OCI-LY7 (cell line): ENCODE results near the gene CTDSP1. TPM values are rescaled to one million over a fixed set of nuclear protein-coding genes. Genes with fewer than 3 reads are reported as not detected.
A peak's percentile ranks its signal among the peaks of the same experiment; 100 is the strongest.

Source experiments
- BruUV-seq: library from RNA; stranded (reverse); fragments of 400-500 nt; replicated peaks from 2 replicates; lab custom pipeline; 2021; lab: Mats Ljungman, UMichigan
- CTCF ChIA-PET: fragments of 300-600 bp; sonication (Branson Sonifier 250); formaldehyde crosslinking; loops from one replicate; lab custom pipeline; 2022; ENCODE audit warnings: antibody characterized with exemption; ENCODE audit not compliant: unreplicated experiment; lab: Charles Lee
- POLR2A ChIA-PET: fragments of 300-600 bp; sonication (Branson Sonifier 250); formaldehyde crosslinking; loops from one replicate; lab custom pipeline; 2022; ENCODE audit warnings: antibody characterized with exemption; lab: Charles Lee
- DNase-seq: peaks from one replicate; pipeline ENCODE4 v3.0.0-alpha.2; 2015; ENCODE audit warnings: low spot score
- H2AFZ ChIP-seq: fragments of 200-600 bp; sonication (generic), shearing (Covaris generic); 2 replicates; pipeline ENCODE4 v1.6.1; 2014; ENCODE audit warnings: mild to moderate bottlenecking, antibody characterized with exemption, low read length, moderate library complexity
- H3K27ac ChIP-seq: fragments of 200-600 bp; sonication (generic); 2 replicates; pipeline ENCODE4 v1.5.1; 2014; ENCODE audit warnings: mixed run types, low read depth, mild to moderate bottlenecking, moderate library complexity, low read length, inconsistent platforms; ENCODE audit not compliant: poor library complexity, severe bottlenecking
- H3K36me3 ChIP-seq: fragments of 200-600 bp; sonication (generic); 2 replicates; pipeline ENCODE4 v1.6.1; 2014; ENCODE audit warnings: mild to moderate bottlenecking, antibody characterized with exemption, low read length, moderate library complexity, mixed read lengths; ENCODE audit not compliant: insufficient read depth
- H3K4me1 ChIP-seq: fragments of 200-600 bp; sonication (generic); 2 replicates; pipeline ENCODE4 v1.5.1; 2014; ENCODE audit warnings: mild to moderate bottlenecking, low read length; ENCODE audit not compliant: insufficient read depth, poor library complexity, severe bottlenecking
- H3K4me2 ChIP-seq: fragments of 200-600 bp; sonication (generic); 2 replicates; pipeline ENCODE4 v1.6.1; 2014; ENCODE audit warnings: mild to moderate bottlenecking, low read length
- H3K4me3 ChIP-seq: fragments of 200-600 bp; sonication (generic); 2 replicates; pipeline ENCODE4 v1.5.1; 2014; ENCODE audit warnings: mild to moderate bottlenecking, low read depth, low read length; ENCODE audit not compliant: poor library complexity, severe bottlenecking
- H3K79me2 ChIP-seq: fragments of 200-600 bp; sonication (generic); 2 replicates; pipeline ENCODE4 v1.6.1; 2016; ENCODE audit warnings: low read depth, mild to moderate bottlenecking, low read length, moderate library complexity, mixed read lengths; ENCODE audit not compliant: insufficient read depth
- H3K9me2 ChIP-seq: fragments of 200-600 bp; sonication (generic); 2 replicates; pipeline ENCODE4 v1.6.1; 2016; ENCODE audit warnings: mild to moderate bottlenecking, low read length, mixed read lengths; ENCODE audit not compliant: insufficient read depth
- H3K9me3 ChIP-seq: fragments of 200-600 bp; sonication (generic); 2 replicates; pipeline ENCODE4 v1.6.1; 2014; ENCODE audit warnings: mild to moderate bottlenecking, mixed run types, low read length, mixed read lengths
- H4K20me1 ChIP-seq: fragments of 200-600 bp; sonication (generic); 2 replicates; pipeline ENCODE4 v1.6.1; 2014; ENCODE audit warnings: mild to moderate bottlenecking, antibody characterized with exemption, low read length, moderate library complexity, mixed read lengths; ENCODE audit not compliant: insufficient read depth
- EZH2phosphoT487 ChIP-seq: fragments of 200-600 bp; sonication (generic); IDR thresholded peaks from 2 replicates; pipeline ENCODE4 v1.6.1; 2018; ENCODE audit warnings: low read depth, borderline replicate concordance, mild to moderate bottlenecking, mixed run types, antibody characterized with exemption, low read length, moderate library complexity, mixed read lengths
- intact Hi-C: fragments of 100-400 bp; cut with micrococcal nuclease; formaldehyde crosslinking; loops from one replicate; pipeline ENCODE4 v1.10.0; 2022; ENCODE audit not compliant: unreplicated experiment
- total RNA-seq, 2 experiments: library from RNA; depleted of rRNA in 1 of 2; stranded (reverse); fragments of >200 nt in 1 of 2; shearing (Covaris generic) in 1 of 2; gene quantifications; 2 replicates each; pipeline ENCODE4 v1.2.3, GENCODE V29; 2014 to 2022
- TF ChIP-seq, protein P1 (sequence below): fragments of 200-600 bp; sonication (generic); conservative IDR thresholded peaks from 2 replicates; pipeline ENCODE4 v1.5.1; 2014; ENCODE audit warnings: mild to moderate bottlenecking, antibody characterized with exemption, low read length, moderate library complexity, mixed read lengths

Gene CTDSP1
- total RNA-seq, 2 experiments from 2014 or later, result 95.3 to 152 TPM

DNA sequence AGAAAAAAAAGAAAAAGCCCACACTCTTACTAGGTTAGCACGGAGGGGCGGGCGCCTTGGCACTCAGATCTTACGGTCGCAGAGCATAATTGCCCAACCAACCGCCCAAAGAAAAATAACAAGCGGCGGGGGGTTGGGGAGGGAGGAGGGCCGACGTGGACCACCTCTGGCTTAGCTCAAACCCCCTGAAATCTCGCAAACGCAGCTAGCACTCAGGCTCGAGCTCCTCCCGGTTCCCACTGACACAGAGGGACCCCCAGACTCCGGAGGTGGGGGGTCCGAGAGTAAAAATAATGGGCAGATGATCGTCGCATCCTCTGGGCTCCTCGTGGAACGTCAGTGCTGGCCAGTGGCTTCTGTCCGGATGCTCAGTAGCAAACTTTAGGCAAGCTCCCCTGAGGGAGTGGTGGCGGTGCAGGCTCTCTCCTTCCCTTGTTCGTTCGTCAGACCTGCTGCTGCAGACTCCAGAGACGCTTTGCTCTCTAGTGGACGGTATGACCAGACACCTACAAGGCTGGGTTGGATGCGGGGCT is 31.0 kb upstream of the CTDSP1 start:
- BruUV-seq, result no TSS peak
- no peaks in the 10 kb centered on the region for H3K9me3 ChIP-seq
- peak overlapping the region; percentile 78 for H3K4me2 ChIP-seq
- no peak for DNase-seq
- TF ChIP-seq, protein P1, sequence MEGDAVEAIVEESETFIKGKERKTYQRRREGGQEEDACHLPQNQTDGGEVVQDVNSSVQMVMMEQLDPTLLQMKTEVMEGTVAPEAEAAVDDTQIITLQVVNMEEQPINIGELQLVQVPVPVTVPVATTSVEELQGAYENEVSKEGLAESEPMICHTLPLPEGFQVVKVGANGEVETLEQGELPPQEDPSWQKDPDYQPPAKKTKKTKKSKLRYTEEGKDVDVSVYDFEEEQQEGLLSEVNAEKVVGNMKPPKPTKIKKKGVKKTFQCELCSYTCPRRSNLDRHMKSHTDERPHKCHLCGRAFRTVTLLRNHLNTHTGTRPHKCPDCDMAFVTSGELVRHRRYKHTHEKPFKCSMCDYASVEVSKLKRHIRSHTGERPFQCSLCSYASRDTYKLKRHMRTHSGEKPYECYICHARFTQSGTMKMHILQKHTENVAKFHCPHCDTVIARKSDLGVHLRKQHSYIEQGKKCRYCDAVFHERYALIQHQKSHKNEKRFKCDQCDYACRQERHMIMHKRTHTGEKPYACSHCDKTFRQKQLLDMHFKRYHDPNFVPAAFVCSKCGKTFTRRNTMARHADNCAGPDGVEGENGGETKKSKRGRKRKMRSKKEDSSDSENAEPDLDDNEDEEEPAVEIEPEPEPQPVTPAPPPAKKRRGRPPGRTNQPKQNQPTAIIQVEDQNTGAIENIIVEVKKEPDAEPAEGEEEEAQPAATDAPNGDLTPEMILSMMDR, result no peak
- no peak for TF ChIP-seq EZH2phosphoT487
- no peaks in the 10 kb centered on the region for H3K79me2 ChIP-seq
- H3K27ac ChIP-seq, result peak overlapping the region; percentile 89
- no peaks in the 10 kb centered on the region for H4K20me1 ChIP-seq
- H3K36me3 ChIP-seq, result no peaks in the 10 kb centered on the region
- no peaks in the 10 kb centered on the region for H3K9me2 ChIP-seq
- POLR2A ChIA-PET, result interaction anchor here (0.8 to 0.9 kb wide), 2 partner anchors 9 kb away, joined by 4 read pairs; no protein-coding TSS in a partner anchor
- peaks cover 72% of the 10 kb centered on the region for H3K4me1 ChIP-seq
- H2AFZ ChIP-seq, result no peak overlapping the region
- intact Hi-C loops, result no loop called here
- CTCF ChIA-PET, result no interaction called here
- no peak overlapping the region for H3K4me3 ChIP-seq

DNA sequence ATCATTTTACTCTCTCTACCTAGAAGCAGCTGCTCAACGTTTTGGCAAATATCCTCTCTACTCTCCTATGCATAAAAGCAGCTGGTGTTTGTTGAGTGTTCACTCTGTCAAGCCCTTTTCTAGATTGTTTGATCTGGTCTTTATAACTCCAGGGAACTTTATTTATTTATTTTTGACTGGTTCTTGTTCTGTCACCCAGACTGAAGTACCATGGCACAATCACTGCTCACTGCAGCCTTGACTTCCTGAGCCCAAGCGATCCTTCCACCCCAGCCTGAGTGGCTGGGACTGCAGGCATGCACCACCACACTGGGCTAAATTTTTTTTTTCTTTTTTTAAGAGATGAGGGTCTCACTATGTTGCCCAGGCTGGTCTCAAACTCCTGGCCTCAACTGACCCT is 30.3 kb upstream of the CTDSP1 start:
- no peaks in the 10 kb centered on the region for H4K20me1 ChIP-seq
- H3K79me2 ChIP-seq, result no peaks in the 10 kb centered on the region
- no TSS peak for BruUV-seq
- H3K9me2 ChIP-seq, result no peaks in the 10 kb centered on the region
- peak; percentile 22 for DNase-seq
- no peak overlapping the region; the same call in 1 of the 2 replicates for H2AFZ ChIP-seq
- CTCF ChIA-PET, result no interaction called here
- no peak overlapping the region for H3K4me3 ChIP-seq
- H3K4me2 ChIP-seq, result peak overlapping the region; percentile 78
- TF ChIP-seq, protein P1, result no peak
- TF ChIP-seq EZH2phosphoT487, result no peak
- POLR2A ChIA-PET, result interaction anchor here (1.7 to 2.2 kb wide), 2 partner anchors 15 to 24 kb away, joined by 4 to 9 read pairs; no protein-coding TSS in a partner anchor
- H3K27ac ChIP-seq, result peak overlapping the region; percentile 89
- intact Hi-C loops, result no loop called here
- peaks cover 72% of the 10 kb centered on the region for H3K4me1 ChIP-seq
- H3K36me3 ChIP-seq, result no peaks in the 10 kb centered on the region
- H3K9me3 ChIP-seq, result no peaks in the 10 kb centered on the region
